Measurements from ENCODE around the gene GPRC5C. TPM values are rescaled to one million over a fixed set of nuclear protein-coding genes. Genes with fewer than 3 reads are reported as not detected.

Gene GPRC5C
- total and polyA plus RNA-seq, 2 donors (not counting 1 experiment from before 2014, with no cell fraction given), result 0.66 to 1.1 TPM

- whole genome bisulfite sequencing (ENCODE audit: insufficient coverage), result 60% methylated on average over 3 of the region's 3 CpGs
- H3K27ac ChIP-seq (ENCODE audit: low read length in 2 of 2), result no peak overlapping the region
- CTCF ChIA-PET, result interaction anchor here (0.8 to 7.2 kb wide), 8 partner anchors 11 to 96 kb away, joined by 3 to 95 read pairs (median 10); partner anchors contain the start of genes BTBD17 and GPR142
- H3K9me3 Mint-ChIP-seq (ENCODE audit: insufficient read depth), result no peaks in the 10 kb centered on the region
- no peak overlapping the region for H2AFZ ChIP-seq (ENCODE audit: insufficient read depth, low read depth, low read length, poor library complexity, severe bottlenecking)
- no peaks in the 10 kb centered on the region for H4K20me1 ChIP-seq (ENCODE audit: control insufficient read depth, insufficient read depth, low read length, poor library complexity, severe bottlenecking)
- POLR2A ChIA-PET, result no interaction called here
- H3K27me3 Mint-ChIP-seq, result peaks cover 19% of the 10 kb centered on the region
- no peak overlapping the region for H3K27ac Mint-ChIP-seq
- no peak overlapping the region for H3K4me2 ChIP-seq (replicated peaks; ENCODE audit: low read depth, low read length, poor library complexity, severe bottlenecking)
- no peaks in the 10 kb centered on the region for H3K79me2 ChIP-seq (ENCODE audit: control insufficient read depth, insufficient read depth, low read length)
- no peak overlapping the region for H3K9ac ChIP-seq (ENCODE audit: low read length)
- no peak overlapping the region for H3K4me3 Mint-ChIP-seq
- no peak overlapping the region for H3K4me3 ChIP-seq (ENCODE audit: control extremely low read depth in 1 of 5, extremely low read depth in 1 of 5, insufficient read depth in 1 of 5, low read depth in 2 of 5, low read length in 4 of 5)
- H3K4me1 Mint-ChIP-seq, result peaks cover 20% of the 10 kb centered on the region
- peaks cover 20 to 28% of the 10 kb centered on the region in 2 donors for H3K4me1 ChIP-seq (ENCODE audit: control insufficient read depth in 2 of 2, insufficient read depth in 2 of 2, low read length in 2 of 2)
- DNase-seq, result no peak
- intact Hi-C loops (cut with micrococcal nuclease), result no loop called here
- peaks cover 0 to 16% (median 4%) of the 10 kb centered on the region in 4 experiments for H3K27me3 ChIP-seq (replicated peaks in 1 of 4; ENCODE audit: control extremely low read depth in 1 of 4, control insufficient read depth in 3 of 4, insufficient read depth in 4 of 4, low read length in 3 of 4)
- H3K9me3 ChIP-seq (ENCODE audit: control extremely low read depth in 1 of 3, control insufficient read depth in 2 of 3, insufficient read depth in 1 of 3, low read length in 2 of 3), result peaks cover 0 to 3% (median 0%) of the 10 kb centered on the region in 3 donors
- TF ChIP-seq CTCF (IDR thresholded peaks at IDR 0.05) (no peak), EZH2 (IDR thresholded peaks at IDR 0.05; ENCODE audit: borderline replicate concordance, insufficient read depth, low read depth, low read length, poor library complexity, severe bottlenecking) (no peak)
- no peaks in the 10 kb centered on the region for H3K36me3 ChIP-seq (replicated peaks in 1 of 2; ENCODE audit: control extremely low read depth in 1 of 2, control insufficient read depth in 1 of 2, extremely low read depth in 1 of 2, insufficient read depth in 2 of 2, low read length in 1 of 2)
- no peak for ATAC-seq (ENCODE audit: low read depth)
These were observed 26.9 kb downstream of the GPRC5C start for GRCh38 chr17:74458835-74459234.

DNA sequence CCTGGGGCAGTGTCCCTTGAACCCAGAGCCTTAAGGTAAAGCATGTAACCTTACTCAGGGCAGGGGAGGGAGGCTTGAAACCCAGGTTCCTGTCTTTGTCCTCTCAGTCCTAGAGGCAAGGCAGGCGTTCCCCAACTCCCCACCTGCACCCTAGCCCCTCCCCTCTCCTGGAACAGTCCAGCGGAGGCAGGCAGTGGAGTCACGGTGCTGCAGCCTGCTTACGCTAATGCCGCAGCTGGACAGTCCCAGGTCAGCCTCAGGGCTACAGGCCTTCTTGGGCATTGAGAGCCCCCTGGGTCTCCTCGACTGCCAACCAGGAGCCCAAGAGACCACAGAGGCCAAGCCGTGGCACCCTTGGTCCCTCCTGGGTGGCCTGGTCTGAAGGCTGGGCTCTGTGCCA, 27.7 kb downstream of the GPRC5C start:
- intact Hi-C loops (cut with micrococcal nuclease), result no loop called here
- no peaks in the 10 kb centered on the region for H3K79me2 ChIP-seq (ENCODE audit: control insufficient read depth, insufficient read depth, low read length)
- H3K4me3 ChIP-seq (ENCODE audit: control extremely low read depth in 1 of 5, extremely low read depth in 1 of 5, insufficient read depth in 1 of 5, low read depth in 2 of 5, low read length in 4 of 5), result no peak overlapping the region
- no peak for TF ChIP-seq EZH2 (IDR thresholded peaks at IDR 0.05; ENCODE audit: borderline replicate concordance, insufficient read depth, low read depth, low read length, poor library complexity, severe bottlenecking)
- DNase-seq (no peak), ATAC-seq (ENCODE audit: low read depth) (no peak)
- H3K36me3 ChIP-seq (replicated peaks in 1 of 2; ENCODE audit: control extremely low read depth in 1 of 2, control insufficient read depth in 1 of 2, extremely low read depth in 1 of 2, insufficient read depth in 2 of 2, low read length in 1 of 2), result no peaks in the 10 kb centered on the region
- H4K20me1 ChIP-seq (ENCODE audit: control insufficient read depth, insufficient read depth, low read length, poor library complexity, severe bottlenecking), result no peaks in the 10 kb centered on the region
- WGBS (ENCODE audit: insufficient coverage), result 79% methylated on average over 7 of the region's 7 CpGs
- H3K27ac ChIP-seq (ENCODE audit: low read length in 2 of 2), result no peak overlapping the region
- peaks cover 18% of the 10 kb centered on the region for H3K4me1 Mint-ChIP-seq
- no peaks in the 10 kb centered on the region for H3K9me3 ChIP-seq (ENCODE audit: control extremely low read depth in 1 of 3, control insufficient read depth in 2 of 3, insufficient read depth in 1 of 3, low read length in 2 of 3)
- H3K9ac ChIP-seq (ENCODE audit: low read length), result no peak overlapping the region
- H3K27ac Mint-ChIP-seq, result no peak overlapping the region
- H3K4me1 ChIP-seq (ENCODE audit: control insufficient read depth in 2 of 2, insufficient read depth in 2 of 2, low read length in 2 of 2), result peaks cover 15 to 25% of the 10 kb centered on the region in 2 donors
- no peak overlapping the region for H3K4me3 Mint-ChIP-seq
- H2AFZ ChIP-seq (ENCODE audit: insufficient read depth, low read depth, low read length, poor library complexity, severe bottlenecking), result no peak overlapping the region
- H3K27me3 ChIP-seq (replicated peaks in 1 of 4; ENCODE audit: control extremely low read depth in 1 of 4, control insufficient read depth in 3 of 4, insufficient read depth in 4 of 4, low read length in 3 of 4), result peaks cover 0 to 10% (median 1%) of the 10 kb centered on the region in 4 experiments
- H3K9me3 Mint-ChIP-seq (ENCODE audit: insufficient read depth), result no peaks in the 10 kb centered on the region
- H3K4me2 ChIP-seq (replicated peaks; ENCODE audit: low read depth, low read length, poor library complexity, severe bottlenecking), result no peak overlapping the region
- H3K27me3 Mint-ChIP-seq, result peaks cover 19% of the 10 kb centered on the region
- ChIA-PET POLR2A (no interaction called here), CTCF (interaction anchor here (2.1 to 7.2 kb wide), 3 partner anchors 15 to 91 kb away, joined by 6 to 95 read pairs (median 65); partner anchors contain the start of gene GPR142)

All from B cell (primary cell).